NOMO-1 treated with dmso at 0.1 percent for 144 hours (cell line): ENCODE results near the gene DGUOK.
"Not testable (repeated sequence)": the region's sequence is repeated elsewhere in the genome, so short reads cannot be mapped to it uniquely, and the experiment has no call there.

Source experiments
- DNase-seq: peaks from one replicate; lab custom pipeline; 2025; ENCODE audit not compliant: unreplicated experiment; lab: John Stamatoyannopoulos, UW

DGUOK gene

GRCh38 chr2:73899801-73900336 is 26.8 kb upstream of the DGUOK start:
- DNase-seq, result no peak

GRCh38 chr2:73901143-73901542 is 25.5 kb upstream of the DGUOK start:
- DNase-seq, result no peak

GRCh38 chr2:73902284-73902683 is 24.4 kb upstream of the DGUOK start:
- no peak for DNase-seq

DNA sequence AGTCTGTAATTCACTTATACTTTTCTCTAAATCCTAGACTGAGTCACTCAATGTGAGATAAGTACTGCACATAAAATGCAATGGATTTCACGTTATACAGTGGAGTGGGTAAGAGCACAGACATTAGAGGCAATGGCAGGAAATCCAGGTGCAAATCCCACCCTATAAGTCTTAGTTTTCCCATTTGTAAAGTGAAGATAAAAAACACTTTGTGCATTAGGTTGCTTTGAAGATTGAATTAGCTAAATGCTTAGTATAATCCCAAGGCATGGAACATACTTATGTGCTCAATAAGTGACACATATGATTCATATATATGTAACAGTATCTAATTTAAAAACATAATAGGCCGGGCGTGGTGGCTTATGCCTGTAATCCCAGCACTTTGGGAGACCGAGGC is 23.4 kb upstream of the DGUOK start:
- DNase-seq, result no peak

GRCh38 chr2:73903949-73904613 is 22.6 kb upstream of the DGUOK start:
- DNase-seq, result not testable (repeated sequence)

DNA sequence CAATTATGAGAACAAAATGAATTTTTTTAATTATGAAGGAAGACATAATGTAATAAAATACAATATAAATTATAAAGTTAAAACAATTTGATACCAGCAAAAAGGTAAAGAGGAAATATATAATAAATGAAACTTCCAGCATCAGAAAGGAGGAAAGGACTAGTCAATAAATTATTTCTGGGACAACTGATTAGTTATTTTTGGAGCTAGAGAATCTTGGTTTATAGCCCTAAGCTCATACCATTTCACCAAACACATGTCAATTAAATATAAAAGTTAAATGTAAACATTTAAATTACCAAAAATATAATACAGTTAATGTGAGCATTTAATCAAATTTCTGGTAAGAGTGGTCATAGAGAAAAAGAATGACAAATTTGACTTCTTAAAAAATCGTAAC is 21.7 kb upstream of the DGUOK start:
- DNase-seq, result no peak

DNA sequence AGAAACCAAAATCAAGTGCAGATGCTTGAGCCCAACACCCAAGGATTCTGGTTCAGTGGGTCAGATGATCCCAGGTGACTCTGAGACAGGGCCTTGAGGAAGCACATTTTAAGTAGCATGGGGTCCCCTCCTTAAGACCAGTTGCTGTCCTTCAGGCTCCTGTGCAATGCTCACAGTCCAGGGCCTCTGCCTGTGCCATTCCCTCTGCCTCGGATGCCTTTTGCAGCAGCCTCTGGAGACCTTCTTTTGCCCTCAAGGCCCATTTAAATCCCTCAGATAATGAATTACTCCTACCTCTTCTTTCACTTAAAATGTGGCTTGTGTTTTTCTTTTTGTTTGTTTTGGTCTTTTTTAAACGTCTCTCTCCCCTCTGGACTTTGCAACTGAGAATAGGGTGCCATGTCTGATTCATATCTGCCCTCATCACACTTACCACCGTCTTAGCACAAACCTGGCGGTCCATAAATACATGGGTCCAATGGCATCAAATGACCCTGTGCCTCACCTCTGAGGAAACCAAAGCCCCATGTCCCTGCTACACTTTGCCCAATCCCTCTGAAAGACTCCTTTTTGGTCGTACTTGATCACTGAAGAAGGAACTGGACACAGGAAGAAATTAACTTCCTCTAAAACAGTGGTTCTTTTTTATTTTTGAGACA is 19.7 kb upstream of the DGUOK start:
- DNase-seq, result no peak

- no peak for DNase-seq
These were observed 18.7 kb upstream of the DGUOK start for GRCh38 chr2:73907840-73908452.

GRCh38 chr2:73908689-73909652 is 17.7 kb upstream of the DGUOK start:
- DNase-seq, result no peak

DNA sequence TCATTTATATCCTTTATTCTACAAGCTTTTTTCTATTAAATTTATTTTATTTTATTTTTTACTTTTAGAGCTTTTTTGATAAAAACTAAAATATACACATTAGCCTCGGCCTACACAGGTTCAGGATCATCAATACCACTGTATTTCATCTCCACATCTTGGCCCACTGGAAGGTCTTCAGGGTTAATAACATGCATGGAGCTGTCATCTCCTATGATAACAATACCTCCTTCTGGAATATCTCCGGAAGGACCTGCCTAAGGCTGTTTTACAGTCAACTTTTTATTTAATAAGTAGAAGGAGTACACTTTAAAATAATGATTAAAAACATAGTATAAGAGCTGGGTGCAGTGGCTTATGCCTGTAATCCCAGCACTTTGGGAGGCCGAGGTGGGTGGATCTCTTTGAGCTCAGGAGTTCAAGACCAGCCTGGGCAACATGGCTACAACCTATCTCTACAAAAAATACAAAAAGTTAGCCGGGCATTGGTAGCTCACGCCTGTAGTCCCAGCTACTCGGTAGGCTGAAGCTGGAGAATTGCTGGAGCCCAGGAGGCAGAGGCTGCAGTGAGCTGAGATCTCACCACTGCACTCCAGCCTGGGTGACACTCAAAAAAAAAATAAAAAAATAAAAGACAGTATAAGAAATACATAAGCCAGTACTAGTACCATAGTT is 15.7 kb upstream of the DGUOK start:
- no peak for DNase-seq

GRCh38 chr2:73911548-73912208 is 15.0 kb upstream of the DGUOK start:
- DNase-seq, result no peak

DNA sequence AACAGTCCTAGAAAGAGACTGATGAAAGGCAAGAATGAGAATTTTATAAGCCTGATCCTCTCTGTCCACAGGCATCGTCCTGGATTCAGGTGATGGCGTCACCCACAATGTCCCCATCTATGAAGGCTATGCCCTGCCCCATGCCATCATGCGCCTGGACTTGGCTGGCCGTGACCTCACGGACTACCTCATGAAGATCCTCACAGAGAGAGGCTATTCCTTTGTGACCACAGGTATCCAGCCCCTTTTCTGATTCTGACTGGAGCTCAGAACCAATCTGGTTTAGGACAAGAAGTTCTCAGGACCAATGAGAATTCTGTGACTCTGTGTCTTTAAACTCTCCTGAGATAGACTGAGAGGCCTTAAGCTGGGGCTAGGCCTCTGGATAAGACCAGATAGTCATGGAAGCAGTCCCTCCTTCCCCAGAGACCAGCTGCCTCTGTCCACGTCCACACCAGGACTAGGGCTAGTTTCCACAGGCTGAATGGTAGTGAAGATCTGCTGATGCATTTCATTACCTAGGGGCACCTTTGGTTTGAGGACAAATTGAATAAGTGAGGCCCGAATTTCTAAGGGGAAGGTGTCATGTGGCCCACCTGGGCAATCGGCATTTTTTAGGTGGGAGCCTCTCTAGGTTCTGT is 13.1 kb upstream of the DGUOK start:
- no peak for DNase-seq

DNA sequence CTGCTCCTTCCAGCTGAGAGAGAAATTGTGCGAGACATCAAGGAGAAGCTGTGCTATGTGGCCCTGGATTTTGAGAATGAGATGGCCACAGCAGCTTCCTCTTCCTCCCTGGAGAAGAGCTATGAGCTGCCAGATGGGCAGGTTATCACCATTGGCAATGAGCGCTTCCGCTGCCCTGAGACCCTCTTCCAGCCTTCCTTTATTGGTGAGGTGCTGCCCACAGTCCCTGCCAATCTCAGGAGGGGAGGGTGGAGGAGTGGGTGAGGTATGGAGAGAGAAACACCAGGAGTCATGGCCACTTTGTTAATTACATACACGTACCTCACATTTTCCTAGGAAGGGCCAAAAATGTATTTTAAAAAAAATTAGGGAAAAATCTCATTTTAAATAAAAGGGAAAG is 12.0 kb upstream of the DGUOK start:
- no peak for DNase-seq

- DNase-seq, result no peak
These were observed 11.2 kb upstream of the DGUOK start for GRCh38 chr2:73915437-73915993.

DNA sequence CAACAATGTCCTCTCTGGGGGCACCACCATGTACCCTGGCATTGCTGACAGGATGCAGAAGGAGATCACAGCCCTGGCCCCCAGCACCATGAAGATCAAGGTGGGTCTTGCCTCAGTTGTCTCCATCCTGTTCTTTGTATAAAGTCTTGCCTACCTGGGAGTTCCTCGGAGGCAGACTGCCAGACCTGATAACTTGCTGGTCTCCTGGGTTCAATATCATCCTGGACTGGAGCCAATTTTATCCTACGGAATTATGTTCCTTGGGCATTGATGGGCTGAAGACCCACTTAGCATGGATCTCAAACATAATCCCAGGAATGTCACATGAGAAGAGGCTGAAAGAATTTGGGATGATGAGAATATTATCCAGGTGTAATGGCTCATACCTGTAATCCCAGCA is 10.0 kb upstream of the DGUOK start:
- no peak for DNase-seq

DNA sequence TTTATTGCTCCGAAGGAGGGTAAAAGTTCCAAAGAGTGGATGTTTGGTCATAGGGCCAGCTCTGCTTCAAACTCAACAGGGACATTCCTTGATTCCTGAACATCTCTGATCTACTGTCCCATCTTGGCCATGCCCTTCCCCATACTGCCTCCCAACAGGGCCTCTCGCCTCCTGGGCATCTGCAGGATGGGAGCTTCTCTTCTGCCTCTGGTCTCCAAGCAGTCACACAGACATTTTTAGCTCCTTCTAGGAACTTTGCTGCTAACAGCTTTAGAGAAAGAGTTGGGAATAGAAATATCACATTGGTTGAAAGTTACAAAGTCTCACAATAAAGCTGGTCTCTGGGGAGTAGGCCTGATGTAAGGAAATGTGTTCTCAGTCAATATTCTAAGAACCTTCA is 9.4 kb upstream of the DGUOK start:
- no peak for DNase-seq

- no peak for DNase-seq
These were observed 8.9 kb upstream of the DGUOK start for GRCh38 chr2:73917696-73918207.

- no peak for DNase-seq
These were observed 7.8 kb upstream of the DGUOK start for GRCh38 chr2:73918856-73919255.

DNA sequence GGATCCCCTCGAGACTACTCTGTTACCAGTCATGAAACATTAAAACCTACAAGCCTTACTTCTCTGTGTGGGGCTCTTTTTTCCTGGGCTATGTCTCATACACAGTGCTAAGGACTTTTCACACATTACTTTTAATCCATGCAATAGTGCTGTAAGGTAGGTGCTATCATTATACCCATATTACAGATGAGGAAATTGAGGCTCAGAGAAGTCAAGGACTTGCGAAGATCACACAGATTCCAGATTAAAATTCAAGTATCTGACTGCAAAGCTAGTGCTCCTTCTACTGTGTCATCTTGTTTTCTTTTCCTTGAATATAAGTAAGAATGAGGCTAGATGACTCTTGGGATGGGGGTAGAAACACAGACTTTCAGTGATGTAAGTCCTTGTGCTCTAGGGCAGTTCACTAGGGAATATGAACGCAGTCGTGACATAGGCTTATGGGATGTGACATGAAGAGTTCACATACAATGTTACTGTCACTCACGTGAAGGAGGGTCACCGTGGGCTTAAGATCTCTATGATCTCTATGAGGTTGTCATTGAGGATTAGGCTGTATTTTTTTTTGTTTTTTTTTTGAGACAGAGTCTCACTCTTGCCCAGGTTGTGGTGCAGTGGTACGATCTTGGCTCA is 7.0 kb upstream of the DGUOK start:
- no peak for DNase-seq
